K562 (cell line): ENCODE data around the gene C1orf216. TPM values are rescaled to one million over a fixed set of nuclear protein-coding genes. Genes with fewer than 3 reads are reported as not detected.

Source experiments
- ARID2 ChIP-seq: fragments of 450-650 bp; IDR thresholded peaks from 2 replicates; pipeline ENCODE4 v1.6.1; 2017; ENCODE audit warnings: antibody characterized with exemption, mild to moderate bottlenecking
- CBX2 ChIP-seq: fragments of 200-600 bp; sonication (generic); IDR thresholded peaks from one replicate; pipeline ENCODE4 v1.6.1; 2012; ENCODE audit warnings: mild to moderate bottlenecking, low read length, inconsistent platforms; ENCODE audit not compliant: insufficient read depth, poor library complexity, severe bottlenecking
- CBX5 ChIP-seq: IDR thresholded peaks from 2 replicates; pipeline ENCODE4 v1.6.1; 2014; ENCODE audit warnings: low read depth, borderline replicate concordance
- CC2D1A ChIP-seq: fragments of 450-650 bp; IDR thresholded peaks from 2 replicates; pipeline ENCODE4 v1.6.1; 2017; ENCODE audit warnings: mild to moderate bottlenecking
- E2F5 ChIP-seq: sonication (generic); formaldehyde crosslinking; IDR thresholded peaks from 2 replicates; pipeline ENCODE4 v1.8.0; 2022; ENCODE audit warnings: mild to moderate bottlenecking, missing genetic modification reagents
- EGR1 ChIP-seq: fragments of 450-650 bp; conservative IDR thresholded peaks from 2 replicates; pipeline ENCODE4 v1.6.1; 2017; ENCODE audit warnings: mild to moderate bottlenecking
- EHMT2 ChIP-seq: fragments of 450-650 bp; IDR thresholded peaks from 2 replicates; pipeline ENCODE4 v1.6.1; 2018; ENCODE audit warnings: antibody characterized with exemption
- HMBOX1 ChIP-seq: sonication (generic); IDR thresholded peaks from 2 replicates; pipeline ENCODE4 v1.6.1; 2016
- MAFG ChIP-seq: fragments of 450-650 bp; conservative IDR thresholded peaks from 2 replicates; pipeline ENCODE4 v1.6.1; 2016; ENCODE audit warnings: missing genetic modification characterization, missing compliant biosample characterization
- MTA1 ChIP-seq: fragments of 450-650 bp; IDR thresholded peaks from 2 replicates; pipeline ENCODE4 v1.6.1; 2017; ENCODE audit warnings: borderline replicate concordance
- MXD1 ChIP-seq: fragments of 250-450 bp; sonication (Bioruptor Pico); IDR thresholded peaks from 2 replicates; pipeline ENCODE4 v1.8.0; 2021; ENCODE audit warnings: borderline replicate concordance, mild to moderate bottlenecking, moderate library complexity; ENCODE audit not compliant: poor library complexity, severe bottlenecking
- NCOA2 ChIP-seq, 2 experiments: fragments of 450-650 bp; IDR thresholded peaks; 2 replicates each; pipeline ENCODE4 v1.6.1; 2018; ENCODE audit warnings: mild to moderate bottlenecking in 2 of 2, moderate library complexity in 1 of 2; ENCODE audit not compliant: partially characterized antibody in 2 of 2
- NFIC ChIP-seq: fragments of 450-650 bp; IDR thresholded peaks from 2 replicates; pipeline ENCODE4 v1.6.1; 2017; ENCODE audit warnings: mild to moderate bottlenecking, inconsistent platforms
- RBM34 ChIP-seq: fragments of 200-400 bp; formaldehyde crosslinking; IDR thresholded peaks from 2 replicates; pipeline ENCODE4 v1.6.1; 2018; ENCODE audit warnings: low read length, borderline replicate concordance; ENCODE audit not compliant: insufficient read depth
- SIX5 ChIP-seq, 2 experiments: IDR thresholded peaks; 2 replicates each; pipeline ENCODE4 v1.6.1; 2011; ENCODE audit warnings: low read length in 2 of 2, borderline replicate concordance in 1 of 2, low read depth in 1 of 2, mild to moderate bottlenecking in 1 of 2, moderate library complexity in 1 of 2; ENCODE audit not compliant: insufficient read depth in 1 of 2
- TFE3 ChIP-seq: fragments of 450-650 bp; formaldehyde crosslinking; IDR thresholded peaks from 2 replicates; pipeline ENCODE4 v1.4.0; 2020; ENCODE audit warnings: mild to moderate bottlenecking, mixed read lengths
- ZC3H11A ChIP-seq: IDR thresholded peaks from 2 replicates; pipeline ENCODE4 v1.6.1; 2012; ENCODE audit warnings: low read depth, low read length, improper control_type of control experiment
- ZNF143 ChIP-seq: sonication (generic); formaldehyde crosslinking; IDR thresholded peaks from 2 replicates; pipeline ENCODE4 v1.9.0; 2022; ENCODE audit warnings: mild to moderate bottlenecking, missing genetic modification reagents
- ZNF280A ChIP-seq: fragments of 450-650 bp; IDR thresholded peaks from 2 replicates; pipeline ENCODE4 v1.6.1; 2018; ENCODE audit warnings: mild to moderate bottlenecking, low read depth; ENCODE audit not compliant: partially characterized antibody
- ZNF354B ChIP-seq: fragments of 250-450 bp; sonication (Bioruptor Pico); IDR thresholded peaks from 2 replicates; pipeline ENCODE4 v1.4.0; 2020
- ZNF57 ChIP-seq: fragments of 450-650 bp; formaldehyde crosslinking; IDR thresholded peaks from 2 replicates; pipeline ENCODE4 v1.4.0; 2020; ENCODE audit warnings: mild to moderate bottlenecking, moderate library complexity
- ZNF699 ChIP-seq: fragments of 250-450 bp; sonication (Bioruptor Pico); IDR thresholded peaks from 2 replicates; pipeline ENCODE4 v1.8.0; 2021; ENCODE audit warnings: mild to moderate bottlenecking, moderate library complexity; ENCODE audit not compliant: insufficient replicate concordance
- ZNF764 ChIP-seq: fragments of 250-450 bp; sonication (Bioruptor Pico); IDR thresholded peaks from 2 replicates; pipeline ENCODE4 v1.4.0; 2020; ENCODE audit warnings: low read depth, mild to moderate bottlenecking, moderate library complexity
- ZNF785 ChIP-seq: fragments of 250-450 bp; sonication (Bioruptor Pico); IDR thresholded peaks from 2 replicates; pipeline ENCODE4 v1.4.0; 2020; ENCODE audit warnings: mild to moderate bottlenecking
- polyA plus RNA-seq, 8 experiments: library from polyadenylated mRNA; depleted of rRNA in 4 of 8; stranded (reverse) in 5 of 8; unstranded in 3 of 8; fragments of >200 nt; fragmentation: Nextera tagmentation in 2 of 8; fragmentation: Illumina TruSeq in 1 of 8; extraction: Ambion mirVana in 2 of 8; extraction: Trizol in 1 of 8; gene quantifications; 2 replicates each; pipeline versions ENCODE4 v1.2.1 to v1.2.3, GENCODE V29; 2011 to 2014; ENCODE audit warnings: inconsistent platforms in 1 of 8, missing spikeins in 1 of 8
- total RNA-seq, 7 experiments: library from RNA; depleted of rRNA in 6 of 7; stranded (reverse); fragments of >200 nt in 6 of 7; fragmentation: Illumina TruSeq in 2 of 7; extraction: Trizol in 2 of 7; gene quantifications; 2 replicates each; pipeline versions ENCODE4 v1.2.1 to v1.2.3, GENCODE V29; 2011 to 2021; ENCODE audit warnings: low replicate concordance in 1 of 7

The C1orf216 gene
- total and polyA plus RNA-seq, 9 of the 15 experiments (the other 6 are each of a cell fraction or from before 2014, with no cell fraction given) = 3.4 to 25.1 (median 15.0) TPM

GRCh38 chr1:35675773-35676172, 42.9 kb downstream of the C1orf216 start (continued):
- TF ChIP-seq HMBOX1 = peak; percentile 60; the same call in 1 of the 2 replicates
- TF ChIP-seq ZNF699 = no peak
- 0 out of 2 replicates have a peak, but pooled peaks have one; percentile 22 for TF ChIP-seq MTA1
- TF ChIP-seq MAFG (tag) = no peak
- no peak for TF ChIP-seq CC2D1A
- no peak for TF ChIP-seq ZNF280A
- TF ChIP-seq EGR1 = peak; percentile 69
- no peak for TF ChIP-seq ZNF354B (CRISPR knock-in tag)
- no peak for TF ChIP-seq ZC3H11A
- TF ChIP-seq ZNF57 (CRISPR knock-in tag) = no peak
- no peak for TF ChIP-seq CBX2
- TF ChIP-seq ARID2 = no peak
- no peak for TF ChIP-seq MXD1 (CRISPR knock-in tag)
- TF ChIP-seq ZNF764 (CRISPR knock-in tag) = no peak
- TF ChIP-seq SIX5 (IDR thresholded peaks at IDR 0.05; ENCODE audit: borderline replicate concordance in 1 of 2, insufficient read depth in 1 of 2, low read depth in 1 of 2, low read length in 2 of 2) = no peak
- TF ChIP-seq RBM34 = no peak
- TF ChIP-seq E2F5 (CRISPR knock-in tag) = no peak
- no peak for TF ChIP-seq TFE3 (CRISPR knock-in tag)
- TF ChIP-seq NFIC = peak; percentile 83
- TF ChIP-seq ZNF143 = no peak
- no peak for TF ChIP-seq CBX5
- no peak for TF ChIP-seq NCOA2 (IDR thresholded peaks at IDR 0.05; ENCODE audit: partially characterized antibody in 2 of 2)
- TF ChIP-seq ZNF785 (CRISPR knock-in tag) = no peak
- 0 out of 2 replicates have a peak, but pooled peaks have one; percentile 42 for TF ChIP-seq EHMT2
